NT2/D1 (cell line): ENCODE data around the gene MGST2.

ENCODE experiments used
- DNase-seq: peaks from one replicate; pipeline ENCODE4 v3.0.0-alpha.2; 2011; ENCODE audit warnings: low read depth, low spot score
- H3K27me3 ChIP-seq: 2 replicates; pipeline ENCODE4 v1.6.0; 2011; ENCODE audit warnings: mild to moderate bottlenecking; ENCODE audit not compliant: insufficient read length, insufficient read depth
- H3K36me3 ChIP-seq: 2 replicates; pipeline ENCODE4 v1.6.1; 2011; ENCODE audit warnings: mild to moderate bottlenecking, low read length, mixed read lengths; ENCODE audit not compliant: insufficient read depth, insufficient read length
- H3K4me1 ChIP-seq: 2 replicates; pipeline ENCODE4 v1.5.1; 2011; ENCODE audit not compliant: insufficient read depth, insufficient read length
- H3K4me3 ChIP-seq: 2 replicates; pipeline ENCODE4 v1.5.1; 2011; ENCODE audit warnings: low read depth; ENCODE audit not compliant: insufficient read length
- H3K9ac ChIP-seq: 2 replicates; pipeline ENCODE4 v1.6.0; 2011; ENCODE audit warnings: low read depth; ENCODE audit not compliant: insufficient read length
- H3K9me3 ChIP-seq: 2 replicates; pipeline ENCODE4 v1.5.1; 2011; ENCODE audit warnings: mild to moderate bottlenecking, low read length; ENCODE audit not compliant: insufficient read depth
- SUZ12 ChIP-seq: IDR thresholded peaks from 2 replicates; pipeline ENCODE4 v1.6.1; 2011; ENCODE audit not compliant: insufficient read length, insufficient read depth; ENCODE audit errors: extremely low read depth
- YY1 ChIP-seq: IDR thresholded peaks from 2 replicates; pipeline ENCODE4 v1.6.1; 2011; ENCODE audit not compliant: insufficient read length, insufficient read depth
- ZNF274 ChIP-seq: IDR thresholded peaks from 2 replicates; pipeline ENCODE4 v1.6.1; 2011; ENCODE audit warnings: mild to moderate bottlenecking, low read depth, low read length

MGST2 gene

GRCh38 chr4:139734201-139734874, 68.7 kb downstream of the MGST2 start:
- Histone ChIP-seq H3K36me3 (no peaks in the 10 kb centered on the region), H3K4me1 (no peaks in the 10 kb centered on the region), H3K27me3 (peaks cover 14% of the 10 kb centered on the region), H3K9ac (peak overlapping the region; percentile 61), H3K9me3 (no peaks in the 10 kb centered on the region), H3K4me3 (peak overlapping the region; percentile 15)
- no peak for DNase-seq
- TF ChIP-seq SUZ12 (no peak), YY1 (no peak), ZNF274 (no peak)

- no peaks in the 10 kb centered on the region for H3K36me3 ChIP-seq
- peak overlapping the region; percentile 59 for H3K4me3 ChIP-seq
- peak overlapping the region; percentile 79 for H3K9ac ChIP-seq
- H3K9me3 ChIP-seq: no peaks in the 10 kb centered on the region
- no peaks in the 10 kb centered on the region for H3K4me1 ChIP-seq
- peaks cover 14% of the 10 kb centered on the region for H3K27me3 ChIP-seq
- DNase-seq: peak; percentile 59
- TF ChIP-seq ZNF274: no peak
Observed at GRCh38 chr4:139734875-139735380, 69.3 kb downstream of the MGST2 start.

DNA sequence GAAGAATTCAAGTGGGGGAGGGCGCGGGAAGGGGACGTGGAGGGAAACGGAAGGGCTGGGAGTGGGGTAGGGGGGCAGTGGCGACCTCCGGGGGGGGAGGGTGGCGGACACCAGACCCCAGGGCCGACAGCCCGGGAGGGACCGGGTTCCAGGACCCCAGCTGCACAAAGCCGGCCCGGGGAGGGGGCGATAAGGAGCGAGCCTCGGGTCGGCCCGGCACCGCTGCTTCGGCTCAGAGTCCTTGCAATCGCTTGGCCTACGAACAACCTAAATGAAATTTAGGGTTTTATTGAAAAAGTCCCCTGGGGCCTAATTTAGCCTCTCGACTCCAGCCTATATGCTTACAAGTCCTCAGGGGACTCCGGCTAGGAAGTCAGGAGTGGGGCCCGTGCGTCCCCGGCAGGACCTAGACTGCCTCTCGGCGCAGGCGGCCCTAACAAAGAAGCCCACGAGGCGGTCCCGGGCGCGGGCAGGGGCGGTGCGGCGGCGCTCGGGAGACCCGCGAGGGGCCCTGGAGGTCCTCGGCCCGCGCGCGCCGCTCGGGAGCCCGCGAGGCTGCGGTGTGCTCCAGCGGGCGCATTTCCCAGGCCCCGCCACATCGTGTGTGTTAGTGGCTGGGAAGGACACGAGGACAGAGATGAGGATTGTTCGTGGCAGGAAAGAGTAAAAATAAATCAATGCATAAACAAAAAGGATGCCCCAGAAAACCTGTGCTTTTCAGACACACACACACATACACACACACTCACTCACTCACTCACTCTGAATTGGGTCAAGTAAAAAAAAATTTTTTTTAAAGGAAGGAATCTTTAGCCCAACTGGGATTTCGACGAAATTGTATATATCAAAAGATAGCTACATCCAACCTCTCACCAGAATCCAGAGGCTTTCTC, 70.0 kb downstream of the MGST2 start:
- Histone ChIP-seq H3K4me1 (no peaks in the 10 kb centered on the region), H3K27me3 (peaks cover 14% of the 10 kb centered on the region), H3K9me3 (no peaks in the 10 kb centered on the region), H3K9ac (peak overlapping the region; percentile 79), H3K4me3 (peak overlapping the region; percentile 59), H3K36me3 (no peaks in the 10 kb centered on the region)
- DNase-seq: no peak
- TF ChIP-seq YY1: no peak
- TF ChIP-seq SUZ12: no peak
- TF ChIP-seq ZNF274: no peak

DNA sequence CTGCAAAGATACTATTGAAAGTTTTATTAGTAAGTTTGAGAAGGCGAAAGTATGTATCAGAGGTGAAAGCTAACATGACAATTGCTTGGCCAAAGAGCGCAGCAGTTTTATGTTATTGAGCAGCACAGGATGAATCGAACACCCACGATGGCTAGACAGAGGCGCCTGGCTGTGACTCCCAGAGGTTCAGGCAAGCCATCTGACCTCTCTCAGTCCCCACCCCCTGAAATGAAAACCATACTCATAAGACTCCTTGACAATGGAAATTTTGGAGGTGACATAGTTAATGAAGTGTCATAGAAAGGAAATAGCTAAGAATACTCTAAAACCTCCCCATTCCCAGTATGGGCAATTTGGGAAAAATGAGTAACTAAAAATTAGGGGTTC, 70.6 kb downstream of the MGST2 start:
- DNase-seq: no peak
- H3K27me3 ChIP-seq: peaks cover 14% of the 10 kb centered on the region
- H3K9me3 ChIP-seq: no peaks in the 10 kb centered on the region
- H3K4me3 ChIP-seq: peak overlapping the region; percentile 59
- H3K9ac ChIP-seq: no peak overlapping the region
- H3K36me3 ChIP-seq: no peaks in the 10 kb centered on the region
- no peaks in the 10 kb centered on the region for H3K4me1 ChIP-seq
- TF ChIP-seq ZNF274 (no peak), SUZ12 (no peak), YY1 (no peak)

DNA sequence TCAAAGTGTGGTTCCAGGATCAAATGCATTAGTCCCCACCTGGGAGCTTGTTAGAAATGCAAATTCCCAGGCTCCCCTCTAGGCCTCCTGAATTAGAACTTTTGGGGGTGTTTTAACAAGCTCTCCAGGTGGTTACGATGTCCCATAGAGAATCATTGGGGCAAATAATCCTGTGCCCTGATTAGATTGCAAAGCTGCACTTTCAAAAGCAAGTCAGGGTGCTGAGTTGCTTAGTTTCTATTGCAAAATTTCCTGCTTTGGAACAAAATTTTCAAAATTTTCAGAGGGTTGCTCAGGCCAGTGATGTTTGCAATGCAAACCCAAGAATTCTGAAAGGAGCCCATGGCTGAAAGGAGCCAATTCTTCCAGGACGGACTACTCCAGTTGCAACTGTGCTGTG, 71.0 kb downstream of the MGST2 start:
- Histone ChIP-seq H3K4me3 (no peak overlapping the region), H3K27me3 (peaks cover 14% of the 10 kb centered on the region), H3K9ac (no peak overlapping the region), H3K36me3 (no peaks in the 10 kb centered on the region), H3K9me3 (no peaks in the 10 kb centered on the region), H3K4me1 (no peaks in the 10 kb centered on the region)
- TF ChIP-seq ZNF274: no peak
- no peak for TF ChIP-seq SUZ12
- no peak for TF ChIP-seq YY1
- no peak for DNase-seq

GRCh38 chr4:139738846-139739613, 73.4 kb downstream of the MGST2 start:
- no peak overlapping the region for H3K9ac ChIP-seq
- H3K9me3 ChIP-seq: no peaks in the 10 kb centered on the region
- H3K4me1 ChIP-seq: no peaks in the 10 kb centered on the region
- H3K36me3 ChIP-seq: no peaks in the 10 kb centered on the region
- DNase-seq: no peak
- H3K4me3 ChIP-seq: no peak overlapping the region
- TF ChIP-seq ZNF274 (no peak), YY1 (no peak), SUZ12 (no peak)
- H3K27me3 ChIP-seq: peaks cover 11% of the 10 kb centered on the region

GRCh38 chr4:139740121-139740520, 74.5 kb downstream of the MGST2 start:
- no peak for TF ChIP-seq SUZ12
- TF ChIP-seq YY1: no peak
- no peak for TF ChIP-seq ZNF274
- H3K27me3 ChIP-seq: peaks cover 9% of the 10 kb centered on the region
- DNase-seq: no peak

More at GRCh38 chr4:139740121-139740520, 74.5 kb downstream of the MGST2 start:
- Histone ChIP-seq H3K36me3 (no peaks in the 10 kb centered on the region), H3K4me1 (no peaks in the 10 kb centered on the region), H3K9me3 (no peaks in the 10 kb centered on the region), H3K9ac (no peak overlapping the region), H3K4me3 (no peak overlapping the region)
